Measurements from ENCODE around the gene COMMD1.
A peak's percentile ranks its signal among the peaks of the same experiment; 100 is the strongest.
"Not testable (repeated sequence)": the region's sequence is repeated elsewhere in the genome, so short reads cannot be mapped to it uniquely, and the experiment has no call there.

COMMD1 gene

DNA sequence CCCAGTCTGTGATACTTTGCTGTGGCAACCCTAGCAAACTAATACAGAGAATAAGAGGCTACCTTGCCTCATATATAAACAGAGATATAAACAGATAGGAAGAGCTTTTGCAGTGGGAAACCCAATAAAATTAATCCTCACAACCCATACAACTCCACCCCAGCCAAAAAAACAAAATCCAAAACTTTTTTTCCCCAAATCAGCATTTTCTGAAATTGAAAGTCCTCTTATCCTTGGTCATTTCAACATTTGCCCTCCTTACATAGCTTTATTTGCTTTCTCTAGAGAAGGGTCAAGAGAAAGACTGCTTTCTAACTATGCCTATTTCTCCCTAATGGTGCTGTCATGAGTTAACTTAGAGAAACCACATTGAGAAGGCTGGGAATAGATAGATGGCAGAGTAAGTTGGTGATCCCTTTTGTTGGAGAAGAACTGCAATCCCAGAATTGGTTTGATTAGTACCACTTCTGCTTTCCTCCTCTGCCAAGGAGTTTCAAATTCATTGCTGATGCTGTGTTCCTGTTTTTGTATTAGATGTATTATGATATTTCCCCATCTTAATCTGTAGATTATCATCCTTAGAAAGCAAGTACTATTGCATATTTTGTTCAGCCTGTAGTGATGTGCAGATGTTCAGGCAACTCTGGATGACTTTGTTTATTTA is 214.0 kb downstream of the COMMD1 start:
- H3K9me3 Mint-ChIP-seq = no peaks in the 10 kb centered on the region
- peaks cover 6% of the 10 kb centered on the region for H3K4me1 Mint-ChIP-seq (ENCODE audit: low read depth)
- no peak overlapping the region for H3K27ac Mint-ChIP-seq
- DNase-seq = no peak
- H3K36me3 Mint-ChIP-seq (ENCODE audit: low read depth) = peaks cover 3% of the 10 kb centered on the region
- H3K4me3 Mint-ChIP-seq = no peak overlapping the region
- H3K27me3 Mint-ChIP-seq = no peaks in the 10 kb centered on the region

DNA sequence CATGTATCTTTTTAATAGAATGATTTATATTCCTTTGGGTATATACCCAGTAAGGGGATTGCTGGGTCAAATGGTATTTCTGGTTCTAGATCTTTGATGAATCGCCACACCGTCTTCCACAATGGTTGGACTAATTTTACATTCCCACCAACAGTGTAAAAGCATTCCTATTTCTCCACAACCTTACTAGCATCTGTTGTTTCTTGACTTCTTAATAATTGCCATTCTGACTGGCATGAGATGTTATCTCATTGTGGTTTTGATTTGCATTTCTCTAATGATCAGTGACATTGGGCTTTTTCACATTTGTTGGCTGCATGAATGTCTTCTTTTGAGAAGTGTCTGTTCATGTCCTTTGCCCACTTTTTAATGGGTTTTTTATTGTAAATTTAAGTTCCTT is 220.8 kb downstream of the COMMD1 start:
- not testable (repeated sequence) for H3K27ac Mint-ChIP-seq; H3K4me3 Mint-ChIP-seq; DNase-seq; H3K9me3 Mint-ChIP-seq; H3K27me3 Mint-ChIP-seq; H3K4me1 Mint-ChIP-seq (ENCODE audit: low read depth)
- H3K36me3 Mint-ChIP-seq (ENCODE audit: low read depth) = peaks cover 11% of the 10 kb centered on the region

DNA sequence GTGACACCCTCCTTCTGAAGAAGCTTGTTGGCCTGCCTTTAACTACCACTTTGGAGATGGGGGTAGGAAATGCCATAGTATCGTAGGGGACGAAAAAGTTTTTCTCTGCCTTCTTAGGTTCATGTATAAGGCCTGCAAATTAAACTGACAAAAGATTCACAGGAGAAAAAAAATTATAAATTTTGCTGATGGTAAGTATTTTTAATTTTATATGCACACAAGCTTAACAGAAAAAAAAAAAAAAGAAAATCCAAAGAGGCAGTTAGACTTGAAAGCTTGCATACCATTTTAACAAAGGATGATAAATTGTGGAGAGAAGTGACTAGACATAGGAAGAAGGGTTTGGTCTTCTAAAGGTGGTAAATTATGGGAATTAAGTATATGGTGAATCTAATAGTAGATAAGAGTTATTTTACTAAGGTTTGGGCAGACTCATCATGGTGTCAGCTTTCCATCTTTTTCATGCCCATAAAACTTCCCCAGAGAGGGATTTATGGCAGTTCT is 227.9 kb downstream of the COMMD1 start:
- Mint-ChIP-seq H3K4me1 (ENCODE audit: low read depth) (no peaks in the 10 kb centered on the region), H3K4me3 (no peak overlapping the region), H3K27me3 (no peaks in the 10 kb centered on the region), H3K9me3 (no peaks in the 10 kb centered on the region), H3K27ac (no peak overlapping the region), H3K36me3 (ENCODE audit: low read depth) (peaks cover 23% of the 10 kb centered on the region)
- DNase-seq = no peak

DNA sequence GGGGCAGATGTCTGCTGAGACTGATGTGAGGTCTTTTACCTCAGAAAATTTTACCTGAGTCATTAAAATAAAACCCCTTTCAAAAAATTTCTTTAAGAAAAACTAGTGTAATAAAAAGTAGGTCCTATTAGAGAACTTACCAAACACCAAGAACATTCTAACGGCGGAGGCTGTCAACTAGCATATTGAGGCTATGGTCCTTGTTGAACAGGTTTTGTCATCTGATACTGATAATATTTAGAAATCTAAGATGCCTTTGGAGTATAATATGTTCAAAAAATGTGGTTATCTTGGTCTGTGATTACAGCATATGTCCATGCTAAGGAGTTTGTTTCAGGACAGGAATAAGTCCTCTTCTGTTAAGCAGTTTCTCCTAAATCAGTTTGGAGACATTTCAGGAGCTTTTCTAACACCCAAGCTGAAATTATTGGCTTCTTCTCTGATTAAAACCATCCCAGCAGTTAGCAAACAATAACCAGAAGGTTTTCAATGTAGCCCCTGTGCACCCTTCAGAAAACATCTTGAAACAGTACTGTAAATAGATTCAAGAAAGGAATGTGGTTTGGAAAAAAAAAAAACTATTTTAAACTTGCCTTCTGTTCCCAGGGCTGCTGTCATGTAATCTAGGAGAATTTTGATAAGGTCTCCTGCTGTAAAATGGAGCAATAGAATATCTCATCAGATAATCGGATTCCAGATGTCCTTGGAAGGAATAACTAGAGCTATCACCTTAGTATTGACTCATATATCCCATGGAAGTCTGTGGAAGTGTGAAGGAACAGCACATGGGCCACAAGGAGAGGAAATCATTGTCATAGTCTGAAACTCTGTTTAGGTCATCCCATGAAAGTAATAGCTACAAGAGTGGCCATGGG is 231.7 kb downstream of the COMMD1 start:
- Mint-ChIP-seq H3K36me3 (ENCODE audit: low read depth) (peaks cover 23% of the 10 kb centered on the region), H3K27me3 (no peaks in the 10 kb centered on the region), H3K4me3 (no peak overlapping the region), H3K27ac (no peak overlapping the region), H3K4me1 (ENCODE audit: low read depth) (peaks cover 2% of the 10 kb centered on the region), H3K9me3 (no peaks in the 10 kb centered on the region)
- no peak for DNase-seq

DNA sequence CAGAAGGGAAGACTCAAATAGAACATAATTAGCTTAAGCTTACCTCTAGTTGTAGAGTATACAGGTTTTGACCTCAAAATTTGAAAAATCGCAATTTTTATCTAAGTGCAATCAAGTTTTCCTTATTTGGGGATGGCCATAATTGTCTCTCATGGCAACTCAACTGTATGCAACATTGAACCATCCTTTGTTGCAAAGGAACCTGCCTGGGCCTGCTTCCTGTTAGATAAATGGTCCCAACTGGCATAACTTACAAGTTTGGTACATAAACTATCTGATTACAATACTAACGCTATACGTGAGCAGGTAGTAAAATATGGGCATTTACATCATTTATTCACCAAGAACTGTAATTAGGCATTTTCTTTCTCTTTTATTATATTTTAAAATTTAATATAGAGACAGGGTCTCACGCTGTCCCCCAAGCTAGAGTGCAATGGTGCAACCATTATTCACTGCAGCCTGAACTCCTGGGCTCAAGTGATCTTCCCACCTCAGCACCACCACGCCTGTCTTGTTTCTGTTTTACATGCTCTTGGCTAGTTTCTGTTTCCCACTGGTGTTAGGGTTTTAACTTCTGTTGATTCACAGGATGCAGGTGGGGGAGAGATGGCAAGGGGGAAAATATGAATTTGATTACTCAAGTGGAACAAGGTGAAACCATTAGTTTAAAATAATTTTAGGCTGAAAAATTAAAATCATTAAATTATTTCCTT is 235.1 kb downstream of the COMMD1 start:
- Mint-ChIP-seq H3K36me3 (ENCODE audit: low read depth) (peaks cover 10% of the 10 kb centered on the region), H3K9me3 (no peaks in the 10 kb centered on the region), H3K27me3 (no peaks in the 10 kb centered on the region), H3K4me1 (ENCODE audit: low read depth) (peaks cover 5% of the 10 kb centered on the region), H3K4me3 (no peak overlapping the region), H3K27ac (no peak overlapping the region)
- DNase-seq = no peak

DNA sequence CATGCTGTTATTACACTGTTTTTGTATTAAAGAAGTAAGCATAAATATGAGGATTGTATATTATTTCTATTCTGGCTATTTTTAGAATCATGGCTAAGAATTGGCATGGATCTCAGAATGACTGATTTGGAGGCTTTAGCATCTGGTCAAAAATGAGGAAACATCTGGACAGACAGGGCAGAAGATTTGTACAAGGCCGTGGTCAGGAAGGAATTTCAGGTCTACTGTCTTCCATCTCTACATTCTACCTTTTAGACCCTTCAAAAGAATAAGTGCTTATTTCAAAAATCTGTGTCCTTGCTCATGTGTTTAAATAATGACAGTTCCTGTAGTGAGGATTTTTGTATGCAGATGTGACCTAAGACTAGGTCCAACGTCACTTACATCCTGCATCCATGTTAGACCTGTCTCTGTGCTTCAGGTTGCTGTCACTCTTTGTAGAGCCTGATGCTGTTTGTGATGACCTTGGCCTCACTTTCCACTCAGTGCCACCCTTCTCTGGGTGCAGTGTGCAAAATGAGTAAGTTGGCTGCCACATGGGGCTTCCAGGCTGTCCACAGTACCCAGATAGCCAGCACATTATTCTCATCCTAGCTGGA is 235.8 kb downstream of the COMMD1 start:
- H3K4me1 Mint-ChIP-seq (ENCODE audit: low read depth) = peaks cover 5% of the 10 kb centered on the region
- no peak overlapping the region for H3K4me3 Mint-ChIP-seq

DNA sequence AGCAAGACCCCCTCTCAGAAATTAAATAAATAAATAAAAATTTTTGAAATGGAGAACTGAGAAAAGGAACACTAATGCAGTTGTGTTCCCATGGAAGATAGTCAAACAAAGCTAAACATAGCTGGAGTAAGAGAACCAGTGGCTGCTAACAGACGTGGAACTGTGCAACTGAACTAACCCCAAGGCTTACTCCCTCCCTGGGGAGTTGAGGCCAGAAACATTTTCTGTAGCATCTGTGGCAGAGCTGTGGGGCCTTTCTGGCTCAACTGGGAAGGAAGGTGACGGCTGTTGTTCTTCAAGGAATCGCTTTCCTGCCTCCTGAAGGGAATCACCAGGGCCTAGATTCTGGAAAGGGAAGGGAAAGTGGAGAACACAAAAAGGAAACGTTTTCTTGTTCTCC is 236.6 kb downstream of the COMMD1 start:
- peaks cover 11% of the 10 kb centered on the region for H3K4me1 Mint-ChIP-seq (ENCODE audit: low read depth)
- H3K9me3 Mint-ChIP-seq = no peaks in the 10 kb centered on the region
- DNase-seq = no peak
- H3K27me3 Mint-ChIP-seq = no peaks in the 10 kb centered on the region
- no peak overlapping the region for H3K27ac Mint-ChIP-seq
- peaks cover 3% of the 10 kb centered on the region for H3K36me3 Mint-ChIP-seq (ENCODE audit: low read depth)
- H3K4me3 Mint-ChIP-seq = no peak overlapping the region

More for the DNA sequence above, 235.8 kb downstream of the COMMD1 start:
- Mint-ChIP-seq H3K9me3 (no peaks in the 10 kb centered on the region), H3K27ac (no peak overlapping the region), H3K27me3 (no peaks in the 10 kb centered on the region), H3K36me3 (ENCODE audit: low read depth) (peaks cover 5% of the 10 kb centered on the region)
- DNase-seq = no peak

DNA sequence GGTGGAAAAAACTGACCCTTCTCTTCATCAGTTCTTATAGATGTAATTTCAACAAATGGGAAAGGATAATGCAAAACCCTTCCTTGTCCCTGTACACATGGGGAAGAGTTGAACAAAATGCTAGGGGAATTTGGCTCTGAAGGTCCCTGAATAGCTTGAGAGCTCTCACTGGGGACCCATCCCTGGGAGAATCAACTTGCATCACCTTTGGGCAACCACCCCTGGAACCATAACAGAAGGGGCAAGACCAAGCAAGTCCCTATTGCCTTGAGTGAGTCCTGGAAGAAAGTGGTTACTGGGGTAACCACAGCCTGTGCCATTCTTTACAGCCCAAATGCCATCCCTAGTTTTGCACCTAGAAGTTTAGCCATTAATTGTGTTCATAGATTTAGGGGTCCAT is 238.2 kb downstream of the COMMD1 start:
- peaks cover 3% of the 10 kb centered on the region for H3K36me3 Mint-ChIP-seq (ENCODE audit: low read depth)
- H3K4me3 Mint-ChIP-seq = no peak overlapping the region
- no peak overlapping the region for H3K27ac Mint-ChIP-seq
- no peaks in the 10 kb centered on the region for H3K27me3 Mint-ChIP-seq
- H3K4me1 Mint-ChIP-seq (ENCODE audit: low read depth) = peaks cover 12% of the 10 kb centered on the region
- no peak for DNase-seq
- H3K9me3 Mint-ChIP-seq = no peaks in the 10 kb centered on the region

DNA sequence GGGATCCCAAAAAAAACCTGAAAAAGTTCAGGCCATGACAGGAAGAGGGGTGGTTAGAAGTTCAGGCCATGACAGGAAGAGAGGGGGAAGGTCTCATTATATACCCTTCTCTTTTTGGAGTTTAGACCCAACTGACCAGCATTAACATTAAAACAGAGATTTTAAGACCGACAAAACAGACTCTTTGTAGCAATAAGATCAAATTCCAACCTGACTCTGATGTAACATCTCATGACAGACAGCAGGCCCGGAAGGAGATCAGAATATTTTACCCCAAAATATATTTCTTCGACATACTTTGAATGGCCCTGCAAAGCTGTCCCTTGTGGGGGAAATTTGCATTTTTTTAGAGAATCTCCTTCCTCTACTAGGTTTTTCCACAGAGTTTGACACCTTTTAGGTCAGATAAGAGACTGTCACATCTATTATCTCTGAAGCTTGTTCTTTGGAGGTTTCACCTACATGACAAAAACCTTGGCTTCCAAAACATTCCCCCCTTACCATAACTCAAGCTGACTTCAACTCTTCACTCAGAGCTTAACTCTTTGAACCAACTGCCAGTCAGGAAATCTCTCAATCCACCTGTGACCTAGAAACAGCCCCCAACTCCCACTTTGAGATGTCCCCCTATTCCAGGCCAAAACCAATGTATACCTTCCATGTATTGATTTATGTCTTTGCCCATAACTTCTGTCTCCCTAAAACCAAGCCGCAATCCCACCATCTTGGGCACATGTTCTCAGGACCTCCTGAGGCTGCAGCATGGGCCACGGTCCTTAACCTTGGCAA is 239.4 kb downstream of the COMMD1 start:
- Mint-ChIP-seq H3K9me3 (no peaks in the 10 kb centered on the region), H3K36me3 (ENCODE audit: low read depth) (peaks cover 3% of the 10 kb centered on the region), H3K4me1 (ENCODE audit: low read depth) (peaks cover 12% of the 10 kb centered on the region), H3K27me3 (no peaks in the 10 kb centered on the region), H3K27ac (no peak overlapping the region), H3K4me3 (no peak overlapping the region)
- DNase-seq = no peak

DNA sequence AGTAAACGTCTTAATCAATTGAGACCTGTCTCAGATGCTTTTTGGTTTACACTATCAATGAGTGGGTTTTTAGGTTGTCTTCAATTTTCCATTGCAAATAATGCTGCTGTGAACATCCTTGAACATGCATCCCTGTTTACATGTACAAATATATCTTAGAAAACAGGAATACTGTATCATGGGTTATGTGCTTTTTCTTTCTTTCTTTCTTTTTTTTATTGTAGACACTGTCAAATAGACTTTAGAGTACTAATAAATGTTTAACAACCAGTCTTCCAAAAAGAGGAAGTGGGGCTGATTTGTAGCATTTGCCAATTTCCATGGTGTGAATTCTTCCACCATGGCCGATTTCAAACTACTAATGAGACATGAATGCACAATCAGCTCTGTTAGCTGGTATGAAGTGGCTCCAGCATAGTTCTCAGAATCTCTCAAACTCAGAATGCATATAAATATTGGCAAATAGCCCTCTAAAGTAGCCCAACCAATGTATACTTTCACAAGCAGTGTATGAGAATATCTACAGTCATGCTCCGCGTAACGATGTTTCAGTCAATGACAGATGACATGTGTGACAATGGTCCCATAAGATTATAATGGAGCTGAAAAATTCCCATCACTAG is 240.1 kb downstream of the COMMD1 start:
- H3K36me3 Mint-ChIP-seq (ENCODE audit: low read depth) = peaks cover 3% of the 10 kb centered on the region
- no peak for DNase-seq
- no peaks in the 10 kb centered on the region for H3K27me3 Mint-ChIP-seq
- H3K4me3 Mint-ChIP-seq = no peak overlapping the region
- H3K27ac Mint-ChIP-seq = no peak overlapping the region
- peaks cover 12% of the 10 kb centered on the region for H3K4me1 Mint-ChIP-seq (ENCODE audit: low read depth)
- H3K9me3 Mint-ChIP-seq = no peaks in the 10 kb centered on the region

DNA sequence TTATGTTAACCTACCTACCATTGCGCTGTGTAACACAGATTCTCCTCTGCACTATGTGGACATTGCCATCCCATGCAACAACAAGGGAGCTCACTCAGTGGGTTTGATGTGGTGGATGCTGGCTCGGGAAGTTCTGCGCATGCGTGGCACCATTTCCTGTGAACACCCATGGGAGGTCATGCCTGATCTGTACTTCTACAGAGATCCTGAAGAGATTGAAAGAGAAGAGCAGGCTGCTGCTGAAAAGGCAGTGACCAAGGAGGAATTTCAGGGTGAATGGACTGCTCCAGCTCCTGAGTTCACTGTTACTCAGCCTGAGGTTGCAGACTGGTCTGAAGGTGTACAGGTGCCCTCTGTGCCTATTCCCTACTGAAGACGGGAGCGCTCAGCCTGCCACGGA is 241.3 kb downstream of the COMMD1 start:
- H3K36me3 Mint-ChIP-seq (ENCODE audit: low read depth); H3K27me3 Mint-ChIP-seq; H3K9me3 Mint-ChIP-seq; H3K4me3 Mint-ChIP-seq; H3K27ac Mint-ChIP-seq: not testable (repeated sequence)
- H3K4me1 Mint-ChIP-seq (ENCODE audit: low read depth) = peaks cover 10% of the 10 kb centered on the region
- DNase-seq = peak; percentile 38

DNA sequence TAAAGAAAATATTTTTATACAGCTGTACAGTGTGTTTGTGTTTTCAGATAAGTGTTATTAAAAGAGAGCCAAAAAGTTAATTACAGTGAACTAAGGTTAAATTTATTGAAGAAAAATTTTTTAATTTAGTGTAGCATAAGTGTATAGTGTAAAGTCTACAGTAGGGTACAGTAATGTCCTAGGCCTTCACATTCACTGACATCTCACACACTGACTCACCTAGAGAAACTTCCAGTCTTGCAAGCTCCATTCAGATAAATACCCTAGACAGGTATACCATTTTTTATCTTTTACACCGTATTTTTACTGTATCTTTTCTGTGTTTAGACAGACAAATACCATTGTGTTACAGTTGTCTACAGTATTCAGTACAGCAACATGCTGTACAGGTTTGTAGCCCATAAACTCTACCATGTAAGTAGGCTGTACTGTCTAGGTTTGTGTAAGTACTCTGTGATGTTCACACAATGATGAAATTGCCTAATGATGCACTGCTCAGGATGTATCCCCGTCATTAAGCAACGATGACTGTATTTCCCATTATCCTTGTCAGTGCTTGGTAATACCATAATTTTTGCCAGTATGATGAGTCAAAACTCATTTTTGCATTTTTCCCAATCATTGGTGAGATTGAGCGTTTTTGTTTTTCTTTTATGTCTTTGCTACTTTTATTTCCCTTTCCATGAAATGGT is 242.3 kb downstream of the COMMD1 start:
- H3K9me3 Mint-ChIP-seq = no peaks in the 10 kb centered on the region
- H3K27me3 Mint-ChIP-seq = no peaks in the 10 kb centered on the region
- H3K27ac Mint-ChIP-seq = no peak overlapping the region
- H3K4me1 Mint-ChIP-seq (ENCODE audit: low read depth) = peaks cover 10% of the 10 kb centered on the region
- DNase-seq = no peak
- no peak overlapping the region for H3K4me3 Mint-ChIP-seq
- peaks cover 3% of the 10 kb centered on the region for H3K36me3 Mint-ChIP-seq (ENCODE audit: low read depth)

DNA sequence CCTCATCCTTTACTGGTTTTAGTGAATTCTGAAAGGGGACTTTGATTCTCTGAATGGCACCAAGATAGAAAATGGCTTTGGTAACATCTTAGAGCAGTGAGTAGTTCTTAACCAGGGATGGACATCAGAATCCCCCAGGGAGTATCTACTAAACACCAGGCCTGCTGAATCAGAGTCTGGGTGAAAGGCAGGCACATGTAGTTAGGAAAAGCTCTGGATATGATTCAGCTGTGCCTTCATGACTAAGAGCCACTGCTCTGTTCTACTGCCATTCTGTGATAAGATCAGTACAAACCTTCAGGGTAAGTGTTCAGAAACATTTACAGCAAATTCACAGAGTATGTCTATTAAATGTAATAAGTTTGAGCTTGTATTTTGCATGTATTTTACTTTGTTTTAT is 244.2 kb downstream of the COMMD1 start:
- Mint-ChIP-seq H3K4me3 (no peak overlapping the region), H3K36me3 (ENCODE audit: low read depth) (peaks cover 6% of the 10 kb centered on the region), H3K4me1 (ENCODE audit: low read depth) (peaks cover 10% of the 10 kb centered on the region), H3K9me3 (peaks cover 3% of the 10 kb centered on the region), H3K27ac (no peak overlapping the region), H3K27me3 (no peaks in the 10 kb centered on the region)
- DNase-seq = no peak
